Lower leg skin (tissue), 4 donors: Measurements from ENCODE around the gene CEACAM3. TPM values are rescaled to one million over a fixed set of nuclear protein-coding genes. Genes with fewer than 3 reads are reported as not detected.

Experiments
- DNase-seq, 2 donors: peaks; one replicate each; pipeline ENCODE4 v3.0.0-alpha.2; 2019; ENCODE audit warnings: low spot score in 2 of 2
- H3K4me3 ChIP-seq: fragments of 200-600 bp; sonication (generic); 2 replicates; pipeline ENCODE4 v1.5.1; 2017; ENCODE audit warnings: mild to moderate bottlenecking, low read depth; ENCODE audit not compliant: poor library complexity, severe bottlenecking
- CTCF ChIP-seq, 3 donors: fragments of 450-650 bp; IDR thresholded peaks; one replicate each; pipeline ENCODE4 v1.5.1; 2016; ENCODE audit warnings: antibody characterized with exemption in 3 of 3, mild to moderate bottlenecking in 3 of 3, moderate library complexity in 2 of 3
- POLR2A ChIP-seq, 2 donors: fragments of 450-650 bp; IDR thresholded peaks; one replicate each; pipeline ENCODE4 v1.6.1; 2016 to 2017; ENCODE audit warnings: antibody characterized with exemption in 2 of 2, mild to moderate bottlenecking in 1 of 2, moderate library complexity in 1 of 2
- WGBS, 2 donors: methylation state at CpG; one replicate each; pipeline ENCODE4 v1.1.5; 2018; 5-methylcytosine and 5-hydroxymethylcytosine counted together
- intact Hi-C: fragments of 100-400 bp; cut with DNase I; formaldehyde crosslinking; loops from one replicate; pipeline ENCODE4 v1.15.0; 2023; ENCODE audit warnings: low total_unique reads
- total RNA-seq, 4 donors: library from RNA; depleted of rRNA; stranded (reverse); fragments of >200 nt; gene quantifications; one replicate each; pipeline ENCODE4 v1.1.0, GENCODE V29; 2016

CEACAM3 gene
- total RNA-seq, 4 donors from 2014 or later: not detected

GRCh38 chr19:41813911-41814310 lies 17.5 kb downstream of the CEACAM3 start:
- no peak for DNase-seq
- intact Hi-C loops: no loop called here
- 66 to 71% methylated on average over 4 of the region's 4 CpGs for WGBS, 2 donors
- no peak for TF ChIP-seq CTCF (IDR thresholded peaks at IDR 0.05)
- TF ChIP-seq POLR2A (IDR thresholded peaks at IDR 0.05): no peak
- no peak overlapping the region for H3K4me3 ChIP-seq

GRCh38 chr19:41815301-41815700 lies 18.9 kb downstream of the CEACAM3 start:
- TF ChIP-seq POLR2A (IDR thresholded peaks at IDR 0.05) (no peak), CTCF (IDR thresholded peaks at IDR 0.05) (no peak)
- WGBS, 2 donors: 62 to 80% methylated on average over 4 of the region's 4 CpGs
- no peak overlapping the region for H3K4me3 ChIP-seq
- DNase-seq: no peak
- intact Hi-C loops: no loop called here

- no peak for TF ChIP-seq POLR2A (IDR thresholded peaks at IDR 0.05)
- no peak for TF ChIP-seq CTCF (IDR thresholded peaks at IDR 0.05)
- 51 to 59% methylated on average over 2 of the region's 2 CpGs for WGBS, 2 donors
- H3K4me3 ChIP-seq: no peak overlapping the region
- no peak for DNase-seq
- intact Hi-C loops: no loop called here
Measured at GRCh38 chr19:41816761-41817160, 20.4 kb downstream of the CEACAM3 start.

- 39 to 41% methylated on average over 12 of the region's 12 CpGs for WGBS, 2 donors
- TF ChIP-seq CTCF (IDR thresholded peaks at IDR 0.05) (no peak), POLR2A (IDR thresholded peaks at IDR 0.05) (no peak)
- intact Hi-C loops: no loop called here
- DNase-seq: no peak
- no peak overlapping the region for H3K4me3 ChIP-seq
Measured at GRCh38 chr19:41821003-41821735, 24.8 kb downstream of the CEACAM3 start.

GRCh38 chr19:41837981-41838708 lies 41.8 kb downstream of the CEACAM3 start:
- no peak for DNase-seq

More at GRCh38 chr19:41837981-41838708, 41.8 kb downstream of the CEACAM3 start:
- no peak overlapping the region for H3K4me3 ChIP-seq
- no peak for TF ChIP-seq CTCF (IDR thresholded peaks at IDR 0.05)
- TF ChIP-seq POLR2A (IDR thresholded peaks at IDR 0.05): no peak
- WGBS, 2 donors: 62 to 73% methylated on average over 13 of the region's 13 CpGs
- intact Hi-C loops: no loop called here
